GM20431 (cell line): ENCODE measurements around the gene DDB1.

Experiments
- in situ Hi-C: fragments of 300-500 bp; cut with MseI, MboI; formaldehyde crosslinking; loops from one replicate; pipeline ENCODE4 v1.15.0; 2020; ENCODE audit warnings: low sequenced_read_pairs; ENCODE audit not compliant: unreplicated experiment

DDB1 gene

GRCh38 chr11:61357233-61357893 is 24.5 kb upstream of the DDB1 start:
- in situ Hi-C loops = no loop called here

- in situ Hi-C loops = no loop called here
Measured at GRCh38 chr11:61356706-61357105, 23.8 kb upstream of the DDB1 start.

- in situ Hi-C loops = no loop called here
Measured at GRCh38 chr11:61354208-61354607, 21.3 kb upstream of the DDB1 start.

DNA sequence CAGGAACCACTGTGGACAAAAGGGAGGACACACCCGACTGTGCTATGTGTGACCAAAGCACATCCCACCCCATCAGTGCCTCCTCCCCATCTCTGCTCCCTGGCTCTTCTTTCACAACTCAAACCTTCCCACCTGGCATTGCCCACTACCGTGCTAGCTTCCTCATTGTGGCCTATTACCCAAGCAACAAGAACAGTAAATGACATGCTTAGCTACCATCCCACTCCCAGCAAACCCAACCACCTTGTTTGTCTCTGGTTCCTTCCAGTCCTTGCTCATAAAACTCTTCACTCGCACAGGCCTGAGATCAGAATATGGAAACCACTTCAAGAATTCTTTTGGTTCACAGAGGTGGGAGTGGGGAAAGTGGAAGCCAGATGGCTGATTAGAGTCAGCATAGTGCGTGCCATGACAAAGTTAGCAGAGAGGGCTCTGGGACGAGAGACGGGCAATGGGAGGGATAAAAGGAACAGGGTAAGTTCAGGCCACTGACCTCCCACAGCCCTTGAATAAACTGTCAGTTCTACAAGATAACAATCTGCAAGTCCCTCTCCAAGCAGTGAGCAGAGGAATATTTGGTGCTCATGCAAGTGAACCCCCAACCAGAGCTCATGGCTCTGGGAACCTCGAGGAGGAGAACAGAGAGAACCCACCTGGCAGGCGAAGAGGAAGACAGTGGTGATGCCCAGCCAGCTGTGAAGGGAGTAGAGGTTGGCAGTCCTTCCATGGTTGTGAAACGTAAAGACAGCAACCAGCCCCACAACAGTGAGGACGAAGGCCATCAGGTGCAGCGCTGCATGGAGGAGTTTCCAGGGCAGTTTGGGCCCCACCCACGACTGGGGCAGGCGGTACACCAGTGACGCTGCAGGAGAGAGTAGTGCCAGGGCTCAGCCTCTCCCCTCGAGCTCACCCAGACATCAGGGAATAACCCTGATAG is 20.5 kb upstream of the DDB1 start:
- in situ Hi-C loops = no loop called here

- in situ Hi-C loops = no loop called here
Measured at GRCh38 chr11:61352038-61352437, 19.1 kb upstream of the DDB1 start.

DNA sequence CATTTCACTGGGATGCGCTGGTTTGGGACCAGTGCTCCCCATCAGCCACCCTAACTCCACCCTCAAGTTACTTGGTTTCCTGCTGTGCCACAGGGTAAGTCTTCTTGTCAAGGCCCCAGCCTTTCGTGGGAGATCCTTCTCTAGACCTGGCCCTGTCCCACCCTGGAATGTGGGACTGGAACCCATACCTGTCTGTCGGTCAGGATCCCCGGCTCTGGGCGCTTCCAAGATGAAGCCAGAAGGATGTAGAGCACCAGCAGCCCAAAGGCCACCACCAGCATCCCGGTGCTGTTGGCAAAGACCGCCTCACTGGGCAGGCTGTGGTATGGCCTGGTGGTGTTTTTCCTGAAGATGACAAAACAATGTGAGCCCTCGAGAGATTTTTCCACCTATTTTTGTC is 17.9 kb upstream of the DDB1 start:
- in situ Hi-C loops = no loop called here

- in situ Hi-C loops = no loop called here
Measured at GRCh38 chr11:61350336-61350735, 17.4 kb upstream of the DDB1 start.

DNA sequence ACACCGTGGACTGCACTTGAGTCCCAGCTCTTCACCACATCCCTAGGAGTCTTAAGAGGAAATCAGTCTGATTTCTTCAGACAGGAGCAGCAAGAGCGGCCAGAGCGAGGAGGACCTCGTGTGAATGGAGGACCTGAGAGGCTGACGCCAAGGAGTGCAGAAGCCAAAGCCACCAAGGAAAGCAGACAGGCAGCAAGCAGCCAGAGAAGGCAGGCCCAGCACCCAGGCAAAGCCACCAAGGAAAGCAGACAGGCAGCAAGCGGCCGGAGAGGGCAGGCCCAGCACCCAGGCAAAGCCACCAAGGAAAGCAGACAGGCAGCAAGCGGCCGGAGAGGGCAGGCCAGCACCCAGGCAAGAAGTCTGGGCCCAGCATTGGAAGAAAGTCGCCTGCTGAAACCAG is 17.0 kb upstream of the DDB1 start:
- in situ Hi-C loops = no loop called here

DNA sequence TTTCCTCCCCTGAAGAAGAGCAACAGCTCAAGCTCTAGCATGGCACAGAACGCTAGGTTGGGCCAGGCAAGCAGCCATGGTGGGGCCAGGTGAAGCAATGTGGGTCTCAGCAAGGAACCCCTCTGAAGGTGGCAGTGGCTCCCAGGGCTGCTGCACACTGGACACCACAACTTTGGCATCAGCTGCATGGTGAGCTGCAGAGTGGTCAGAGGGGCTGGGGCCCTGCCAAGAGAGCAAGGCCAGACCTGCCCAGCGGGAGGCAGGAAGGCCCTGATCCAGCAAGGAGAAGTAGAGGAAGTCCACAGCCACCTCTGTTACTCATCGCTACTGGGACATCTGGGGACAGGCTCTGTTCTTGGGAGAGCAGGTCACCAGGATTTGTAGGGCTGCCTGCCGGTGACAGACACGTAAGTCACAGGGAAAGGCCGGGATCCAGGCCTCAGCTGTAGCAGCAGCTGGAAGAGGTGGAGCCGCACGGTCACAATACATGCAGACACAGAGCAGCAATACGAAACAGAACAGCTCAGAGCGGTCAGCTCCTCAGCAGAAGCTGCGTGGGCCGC is 16.4 kb upstream of the DDB1 start:
- in situ Hi-C loops = no loop called here

DNA sequence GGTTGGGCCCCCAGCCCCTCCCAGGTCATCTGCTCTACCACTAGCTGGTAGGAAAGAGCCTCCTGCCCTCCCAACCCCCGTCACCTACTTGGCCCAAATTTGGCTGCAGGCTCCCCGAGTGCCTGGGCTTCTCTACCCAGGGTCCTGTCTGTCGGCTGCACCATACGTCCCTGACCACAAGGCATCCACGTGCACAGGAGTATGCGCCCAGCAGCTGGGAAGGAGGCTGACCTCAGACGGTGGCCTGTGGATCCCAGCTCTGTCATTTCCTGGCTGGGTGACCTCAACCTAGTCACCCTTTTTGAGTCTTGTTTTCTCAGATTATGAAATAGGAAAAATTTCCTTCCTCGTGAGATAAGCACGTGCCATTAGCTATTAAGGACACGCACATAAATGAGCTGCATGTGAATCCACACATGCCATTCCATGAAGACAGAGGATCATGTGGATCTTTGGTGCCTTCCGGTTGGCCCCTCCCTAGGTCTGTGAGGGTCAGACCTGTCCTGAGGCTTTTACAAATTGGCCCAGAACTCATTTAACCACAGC is 15.1 kb upstream of the DDB1 start:
- in situ Hi-C loops = no loop called here

GRCh38 chr11:61345954-61346843 is 13.3 kb upstream of the DDB1 start:
- in situ Hi-C loops = no loop called here

DNA sequence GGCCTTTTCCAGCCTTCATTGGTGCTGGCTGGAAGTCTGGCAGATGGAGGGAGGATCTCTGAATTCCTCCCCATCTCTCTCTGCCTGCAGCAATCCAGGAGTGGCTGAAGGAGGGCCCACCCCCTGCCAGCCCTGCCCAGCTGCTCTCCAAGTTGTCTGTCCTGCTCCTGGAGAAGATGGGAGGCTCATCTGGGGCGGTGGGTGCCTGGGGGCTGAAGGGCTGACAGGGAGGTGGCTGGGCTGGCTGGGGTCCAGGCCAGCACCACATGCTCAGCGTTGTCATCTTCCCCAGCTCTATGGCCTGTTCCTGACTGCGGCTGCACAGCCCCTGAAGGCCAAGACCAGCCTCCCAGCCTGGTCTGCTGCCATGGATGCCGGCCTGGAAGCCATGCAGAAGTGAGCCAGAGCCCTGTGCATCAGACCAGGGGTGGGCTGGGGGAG is 12.3 kb upstream of the DDB1 start:
- in situ Hi-C loops = no loop called here

- in situ Hi-C loops = no loop called here
Measured at GRCh38 chr11:61343792-61344745, 11.2 kb upstream of the DDB1 start.

- in situ Hi-C loops = no loop called here
Measured at GRCh38 chr11:61342207-61342803, 9.4 kb upstream of the DDB1 start.

GRCh38 chr11:61341706-61342105 is 8.8 kb upstream of the DDB1 start:
- in situ Hi-C loops = no loop called here

- in situ Hi-C loops = no loop called here
Measured at GRCh38 chr11:61340979-61341378, 8.1 kb upstream of the DDB1 start.

GRCh38 chr11:61339490-61339878 is 6.6 kb upstream of the DDB1 start:
- in situ Hi-C loops = loop anchor here (10.0 kb wide), 1 partner anchor 45 kb away; no protein-coding TSS in a partner anchor

DNA sequence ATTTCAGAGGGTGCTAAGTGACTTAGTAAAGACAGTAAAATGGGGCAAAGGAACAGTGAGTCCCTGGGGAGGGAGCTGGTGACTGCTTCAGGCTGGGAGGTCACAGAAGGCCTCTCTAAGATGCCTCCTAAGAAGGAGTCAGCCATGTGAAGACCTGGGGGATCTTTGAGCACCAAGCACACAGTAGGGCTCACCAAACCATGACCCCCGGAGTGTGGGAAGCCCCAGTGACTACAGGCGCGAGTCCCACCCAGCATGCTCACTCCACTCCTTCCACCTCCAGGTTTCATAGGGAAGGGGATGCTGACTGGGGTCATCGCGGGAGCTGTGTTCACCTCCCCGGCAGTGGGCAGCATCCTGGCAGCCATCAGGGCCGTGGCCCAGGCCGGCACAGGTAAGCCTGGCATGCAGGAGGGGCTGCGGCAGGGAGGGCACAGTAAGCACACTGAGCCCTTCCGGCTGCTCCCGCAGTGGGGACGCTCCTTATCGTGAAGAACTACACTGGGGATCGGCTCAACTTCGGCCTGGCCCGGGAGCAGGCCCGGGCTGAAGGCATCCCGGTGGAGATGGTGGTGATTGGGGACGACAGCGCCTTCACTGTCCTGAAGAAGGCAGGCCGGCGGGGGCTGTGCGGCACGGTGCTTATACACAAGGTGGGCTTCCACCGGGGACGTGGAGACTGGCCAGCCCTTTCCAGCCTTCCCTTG is 6.0 kb upstream of the DDB1 start:
- in situ Hi-C loops = loop anchor here (10.0 kb wide), 1 partner anchor 46 kb away; no protein-coding TSS in a partner anchor
